NCI-H2081 treated with DMSO at 0.1 percent for 48 hours (cell line): ENCODE data around the gene NRXN3.

Experiments used
- DNase-seq: peaks from one replicate; lab custom pipeline; 2025; lab: John Stamatoyannopoulos, UW

Gene NRXN3

GRCh38 chr14:78324353-78324752, 154.2 kb downstream of the NRXN3 start:
- no peak for DNase-seq

GRCh38 chr14:78325911-78326310, 155.7 kb downstream of the NRXN3 start:
- DNase-seq, result no peak

- no peak for DNase-seq
Observed at GRCh38 chr14:78327426-78328221, 157.5 kb downstream of the NRXN3 start.

DNA sequence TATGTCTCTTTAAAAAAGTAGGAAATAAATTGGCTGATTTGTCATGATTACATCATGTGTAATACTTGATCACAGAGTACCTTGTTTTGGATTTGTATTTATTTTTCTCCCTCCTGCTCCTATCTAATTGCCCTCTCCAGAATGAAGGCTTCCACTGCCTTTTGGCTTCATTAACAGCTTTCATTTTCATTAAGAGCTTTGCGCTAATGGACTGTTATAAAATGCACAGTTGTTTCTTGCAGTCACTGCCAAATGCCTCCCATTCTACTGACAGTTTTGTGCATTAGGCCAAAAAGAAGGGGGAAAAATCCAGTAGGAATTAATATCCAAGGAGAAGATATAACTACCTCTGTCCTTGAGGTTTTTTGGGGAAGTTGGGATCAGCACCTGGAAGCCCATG, 159.2 kb downstream of the NRXN3 start:
- no peak for DNase-seq

GRCh38 chr14:78335531-78335930, 165.4 kb downstream of the NRXN3 start:
- no peak for DNase-seq

DNA sequence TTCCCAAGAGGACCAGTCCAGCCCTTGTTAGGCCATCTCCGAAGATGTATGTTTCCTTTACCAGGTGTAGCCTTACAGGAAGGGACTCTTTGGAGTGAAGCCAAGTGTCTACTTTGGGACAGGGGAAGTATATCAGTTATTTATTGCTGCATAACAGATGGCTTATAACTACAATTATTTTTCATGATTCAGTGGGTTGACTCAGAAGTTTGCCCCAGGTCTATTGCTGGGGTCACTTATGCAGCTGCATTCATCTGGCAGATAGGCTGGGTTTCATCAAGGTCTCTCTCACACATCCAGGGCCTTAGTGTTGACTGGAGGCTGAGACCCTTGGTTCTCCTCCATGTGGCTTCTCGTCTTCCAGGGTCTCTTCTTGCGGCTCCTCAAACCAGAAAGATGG, 170.1 kb downstream of the NRXN3 start:
- DNase-seq, result no peak

DNA sequence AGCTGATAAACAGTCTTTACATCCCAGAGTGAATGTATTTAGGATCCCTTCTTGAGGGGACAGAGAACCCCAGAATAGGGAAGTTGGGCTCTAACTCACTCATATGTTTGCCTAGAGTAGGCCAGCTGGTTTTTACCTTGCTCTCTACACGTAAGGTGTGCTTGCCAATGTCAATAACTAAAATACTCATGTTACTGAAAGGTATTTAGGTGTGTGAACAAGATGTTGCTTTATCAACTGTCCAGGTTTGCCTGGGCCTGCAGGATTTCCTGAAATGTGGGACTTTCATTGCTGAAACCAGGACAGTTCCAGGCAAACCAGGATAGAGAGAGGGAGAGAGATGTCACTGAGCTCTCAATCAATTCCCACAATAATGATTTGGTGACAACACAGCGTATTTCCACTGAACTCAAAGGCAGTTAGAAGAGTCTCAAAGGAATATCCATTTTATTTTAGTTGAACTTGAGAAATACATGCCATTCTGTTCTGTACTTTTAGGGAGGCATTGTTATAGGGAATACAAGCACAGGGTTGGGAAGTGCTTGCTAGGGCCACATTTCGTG, 171.7 kb downstream of the NRXN3 start:
- peak; percentile 61 for DNase-seq

DNA sequence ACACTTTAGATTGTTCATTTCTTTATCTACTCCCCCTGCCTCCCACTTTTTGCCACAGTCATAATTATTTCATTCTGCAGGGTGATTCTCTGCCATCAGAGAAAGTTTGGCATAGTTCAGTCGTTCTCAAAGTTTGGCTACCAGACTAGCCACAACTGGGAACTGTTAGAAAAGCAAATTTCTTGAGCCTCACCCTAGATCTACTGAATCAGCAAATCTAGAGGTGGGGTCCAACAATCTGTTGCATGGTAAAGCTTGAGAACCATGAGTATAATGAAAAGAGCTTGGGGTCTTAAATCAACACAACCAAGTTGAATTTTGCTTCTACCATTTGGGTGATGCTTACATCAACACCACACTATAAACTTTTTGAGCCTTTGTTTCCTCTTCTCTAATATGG, 172.7 kb downstream of the NRXN3 start:
- DNase-seq, result no peak

GRCh38 chr14:78344290-78344689, 174.1 kb downstream of the NRXN3 start:
- DNase-seq, result no peak

DNA sequence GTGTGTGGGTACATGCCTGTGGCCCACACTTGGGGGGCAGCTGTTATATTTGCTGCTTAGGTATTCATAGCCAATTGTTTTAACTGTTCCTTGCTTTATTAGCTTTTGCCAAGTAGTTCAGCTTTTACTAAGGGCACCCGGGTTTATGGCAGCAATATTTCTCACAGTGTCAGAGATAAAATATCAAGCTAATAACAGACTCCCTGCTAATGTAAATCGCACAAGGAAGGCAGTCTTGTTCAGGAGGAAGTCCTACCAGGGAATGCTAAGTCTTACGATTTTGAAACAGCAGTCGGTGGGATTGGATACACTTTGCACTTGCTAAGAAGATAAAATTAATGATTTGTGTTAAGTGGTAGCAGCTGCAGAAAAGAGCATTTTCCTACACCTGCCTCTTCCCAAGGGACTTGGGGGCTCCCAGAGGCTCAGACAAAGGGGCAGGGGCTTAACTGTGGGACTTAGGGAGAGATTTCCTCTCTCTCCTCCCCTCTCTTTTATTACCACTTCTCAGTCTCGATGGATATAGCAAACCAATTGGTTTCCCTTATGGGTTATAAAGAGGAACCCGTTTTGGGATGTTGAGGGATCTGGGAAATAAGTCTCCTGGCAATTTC, 175.1 kb downstream of the NRXN3 start:
- no peak for DNase-seq

GRCh38 chr14:78346747-78347146, 176.6 kb downstream of the NRXN3 start:
- DNase-seq, result peak; percentile 88

GRCh38 chr14:78355109-78355508, 184.9 kb downstream of the NRXN3 start:
- no peak for DNase-seq

DNA sequence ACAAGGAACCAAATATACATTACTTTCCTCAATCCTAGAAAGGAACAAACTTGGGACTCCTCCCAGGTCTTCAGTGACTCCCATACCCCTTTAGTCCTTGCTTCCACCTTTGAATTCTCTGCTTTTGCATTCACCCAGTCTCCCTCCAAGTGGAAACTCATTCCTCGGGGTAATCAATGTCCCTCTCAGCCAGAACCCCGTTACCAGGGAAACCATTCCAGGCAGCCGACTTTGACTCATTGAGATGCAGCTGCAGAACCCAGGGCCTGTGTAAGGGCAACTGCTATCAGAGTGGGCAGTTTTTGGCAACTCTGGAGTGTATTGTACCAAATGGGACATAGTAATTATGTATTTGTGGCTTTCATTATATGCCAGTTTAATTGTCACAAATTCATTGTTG, 186.2 kb downstream of the NRXN3 start:
- DNase-seq, result no peak

GRCh38 chr14:78358591-78358990, 188.4 kb downstream of the NRXN3 start:
- no peak for DNase-seq

- DNase-seq, result no peak
Observed at GRCh38 chr14:78359581-78359980, 189.4 kb downstream of the NRXN3 start.

- no peak for DNase-seq
Observed at GRCh38 chr14:78363008-78363407, 192.8 kb downstream of the NRXN3 start.

- no peak for DNase-seq
Observed at GRCh38 chr14:78367355-78367754, 197.2 kb downstream of the NRXN3 start.

DNA sequence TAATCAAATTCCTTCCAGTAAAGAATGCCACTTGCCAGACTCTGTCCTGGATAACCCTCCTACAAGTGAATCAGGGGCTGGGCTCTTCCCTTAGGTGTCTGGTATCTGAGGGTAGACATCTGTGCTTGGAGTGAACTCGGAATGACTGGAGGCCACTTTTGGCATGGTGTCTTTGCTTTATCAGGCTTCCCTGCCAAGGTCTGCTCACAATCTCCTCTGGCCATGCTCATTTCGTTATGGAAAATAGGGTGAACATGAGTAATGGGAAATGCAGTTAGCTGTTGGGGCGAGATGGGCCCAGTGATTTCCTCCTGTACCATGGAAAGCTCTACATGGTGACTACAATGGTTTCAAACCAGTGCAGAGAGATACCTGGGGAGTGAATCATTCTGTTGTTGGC, 212.9 kb downstream of the NRXN3 start:
- DNase-seq, result no peak

DNA sequence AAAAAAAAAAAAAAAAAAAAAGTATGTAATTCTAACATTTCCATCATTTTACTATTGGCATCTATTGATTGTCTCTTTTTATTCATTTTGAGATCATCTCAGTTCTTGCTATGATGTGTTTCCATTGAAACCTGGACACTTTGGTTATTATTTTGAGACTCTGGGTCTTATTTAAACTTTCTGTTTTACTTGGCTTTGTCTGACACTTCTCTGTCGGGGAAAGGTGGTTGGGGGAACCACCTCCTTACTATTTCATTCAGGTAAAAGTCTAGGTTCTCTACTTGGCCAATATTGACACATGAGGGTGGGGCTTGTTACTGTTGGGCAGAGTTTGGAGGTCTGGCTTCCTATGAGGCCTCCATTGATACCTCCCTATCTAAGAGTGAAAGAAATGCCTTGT, 228.0 kb downstream of the NRXN3 start:
- no peak for DNase-seq

DNA sequence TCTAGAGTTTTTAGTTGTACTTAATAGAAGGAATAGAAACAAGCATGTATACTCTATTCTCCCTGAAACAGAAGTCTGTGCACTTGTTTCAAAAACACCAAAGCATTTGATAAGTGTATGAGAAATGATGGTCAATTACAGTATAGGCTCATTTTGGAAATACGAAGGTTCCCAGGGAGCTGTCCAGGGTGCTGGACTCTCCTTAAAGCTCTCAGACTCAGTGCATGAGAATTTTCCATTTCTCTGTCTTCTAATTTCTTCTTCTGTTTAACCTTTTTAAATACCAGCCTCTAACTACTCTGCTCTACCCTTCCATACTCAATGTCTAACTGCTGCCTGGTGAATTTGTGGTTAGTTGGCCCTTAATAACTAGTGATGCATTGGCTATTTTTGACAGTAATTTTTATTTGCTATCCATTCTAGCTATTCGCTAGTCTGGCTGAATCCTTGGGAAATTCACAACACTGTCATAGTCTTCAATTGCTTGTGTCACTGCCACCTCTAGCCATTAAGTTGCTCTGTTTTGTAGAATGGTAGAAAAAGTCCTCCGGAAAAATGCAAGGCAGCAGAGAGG, 229.2 kb downstream of the NRXN3 start:
- DNase-seq, result no peak

DNA sequence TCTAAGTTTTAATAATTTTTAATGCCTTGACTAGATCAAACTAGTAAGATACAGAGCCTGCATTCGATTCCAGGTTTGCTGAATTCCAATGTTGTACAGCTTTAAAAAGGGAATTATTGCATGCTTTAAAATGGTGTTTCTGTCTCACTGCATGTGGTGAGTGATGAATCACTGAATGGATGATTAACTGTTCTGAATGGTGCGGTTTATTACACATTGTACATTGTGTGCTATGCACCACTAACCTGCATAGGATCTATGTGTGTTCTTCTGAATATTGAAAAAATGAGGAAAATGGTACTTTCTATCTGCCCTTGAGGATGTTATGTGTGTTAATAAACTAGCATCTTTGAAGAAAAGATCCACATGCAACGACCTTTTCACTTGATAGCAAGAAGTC, 231.7 kb downstream of the NRXN3 start:
- no peak for DNase-seq

GRCh38 chr14:78403278-78403815, 233.2 kb downstream of the NRXN3 start:
- DNase-seq, result no peak
